ENCODE data around the gene STON2. TPM values are rescaled to one million over a fixed set of nuclear protein-coding genes. Genes with fewer than 3 reads are reported as not detected.

The STON2 gene
- total RNA-seq, 1 experiment from 2014 or later: 23.5 TPM

GRCh38 chr14:81400852-81401251 lies 728 bp upstream of the STON2 start:
- no peak for TF ChIP-seq CTCF (IDR thresholded peaks at IDR 0.05; ENCODE audit: unreplicated experiment)
- ChIA-PET CTCF (interaction anchor here (1.0 kb wide), 1 partner anchor 131 kb away, joined by 3 read pairs; no protein-coding TSS in a partner anchor), POLR2A (interaction anchor here (0.7 to 6.3 kb wide), 30 partner anchors 10 to 183 kb away, joined by 3 to 78 read pairs (median 8); partner anchors contain the start of gene GTF2A1)
- peak overlapping the region; percentile 35 for H3K4me3 Mint-ChIP-seq (ENCODE audit: unreplicated experiment)
- peaks cover 37% of the 10 kb centered on the region for H3K4me1 Mint-ChIP-seq (ENCODE audit: insufficient read depth, unreplicated experiment)
- H3K36me3 Mint-ChIP-seq (ENCODE audit: insufficient read depth, unreplicated experiment): peaks cover 7% of the 10 kb centered on the region
- intact Hi-C loops (cut with micrococcal nuclease): loop anchor here (1.0 to 2.0 kb wide), 4 partner anchors 34 to 180 kb away; no protein-coding TSS in a partner anchor
- H3K27ac Mint-ChIP-seq (ENCODE audit: low read depth, unreplicated experiment): peak overlapping the region; percentile 99
- no TSS peak for BruUV-seq (replicated peaks)
- H3K9me3 Mint-ChIP-seq (ENCODE audit: unreplicated experiment): no peaks in the 10 kb centered on the region
- no peaks in the 10 kb centered on the region for H3K27me3 Mint-ChIP-seq (ENCODE audit: insufficient read depth, unreplicated experiment)
- peak; percentile 99 for DNase-seq (ENCODE audit: unreplicated experiment)

GRCh38 chr14:81398196-81398891 lies 1.8 kb downstream of the STON2 start:
- ChIA-PET CTCF (interaction anchor here (0.7 to 1.3 kb wide), 2 partner anchors 8 to 129 kb away, joined by 3 to 4 read pairs; no protein-coding TSS in a partner anchor), POLR2A (interaction anchor here (0.7 to 6.3 kb wide), 18 partner anchors 8 to 87 kb away, joined by 3 to 78 read pairs (median 6); no protein-coding TSS in a partner anchor)
- Mint-ChIP-seq H3K27ac (ENCODE audit: low read depth, unreplicated experiment) (peak overlapping the region; percentile 99), H3K4me3 (ENCODE audit: unreplicated experiment) (peak overlapping the region; percentile 36), H3K27me3 (ENCODE audit: insufficient read depth, unreplicated experiment) (no peaks in the 10 kb centered on the region), H3K36me3 (ENCODE audit: insufficient read depth, unreplicated experiment) (peaks cover 13% of the 10 kb centered on the region), H3K9me3 (ENCODE audit: unreplicated experiment) (no peaks in the 10 kb centered on the region), H3K4me1 (ENCODE audit: insufficient read depth, unreplicated experiment) (peaks cover 41% of the 10 kb centered on the region)
- no peak for TF ChIP-seq CTCF (IDR thresholded peaks at IDR 0.05; ENCODE audit: unreplicated experiment)
- intact Hi-C loops (cut with micrococcal nuclease): no loop called here
- no TSS peak for BruUV-seq (replicated peaks)
- no peak for DNase-seq (ENCODE audit: unreplicated experiment)

GRCh38 chr14:81396113-81396512 lies 4.0 kb downstream of the STON2 start:
- DNase-seq (ENCODE audit: unreplicated experiment): peak; percentile 22
- intact Hi-C loops (cut with micrococcal nuclease): no loop called here
- Mint-ChIP-seq H3K36me3 (ENCODE audit: insufficient read depth, unreplicated experiment) (peaks cover 13% of the 10 kb centered on the region), H3K4me3 (ENCODE audit: unreplicated experiment) (no peak overlapping the region), H3K9me3 (ENCODE audit: unreplicated experiment) (no peaks in the 10 kb centered on the region), H3K27me3 (ENCODE audit: insufficient read depth, unreplicated experiment) (no peaks in the 10 kb centered on the region), H3K4me1 (ENCODE audit: insufficient read depth, unreplicated experiment) (peaks cover 24% of the 10 kb centered on the region), H3K27ac (ENCODE audit: low read depth, unreplicated experiment) (no peak overlapping the region)
- no peak for TF ChIP-seq CTCF (IDR thresholded peaks at IDR 0.05; ENCODE audit: unreplicated experiment)
- no TSS peak for BruUV-seq (replicated peaks)
- ChIA-PET POLR2A (interaction anchor here (0.8 to 1.9 kb wide), 6 partner anchors 11 to 175 kb away, joined by 3 to 6 read pairs (median 4); no protein-coding TSS in a partner anchor), CTCF (interaction anchor here (0.6 to 3.3 kb wide), 6 partner anchors 10 to 125 kb away, joined by 3 to 11 read pairs (median 3); no protein-coding TSS in a partner anchor)

DNA sequence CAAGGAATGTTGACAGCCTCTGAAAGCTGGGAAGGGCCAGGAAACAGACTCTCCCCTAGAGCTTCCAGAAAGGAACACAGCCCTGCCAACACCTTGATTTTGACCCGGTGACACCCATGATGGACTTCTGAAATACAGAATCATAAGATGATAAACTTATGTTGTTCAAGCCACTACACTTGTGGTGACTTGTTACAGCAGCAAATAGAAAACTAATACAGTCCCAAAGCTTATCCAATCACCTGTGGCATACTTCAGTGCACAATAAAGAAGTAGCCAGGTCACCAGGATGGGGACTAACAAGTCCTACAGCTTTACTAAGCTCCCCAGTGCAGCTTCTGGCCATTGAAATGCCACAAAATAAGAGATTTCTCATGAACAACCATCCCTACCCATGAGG lies 5.4 kb downstream of the STON2 start:
- no TSS peak for BruUV-seq (replicated peaks)
- no peaks in the 10 kb centered on the region for H3K9me3 Mint-ChIP-seq (ENCODE audit: unreplicated experiment)
- ChIA-PET CTCF (interaction anchor here (0.6 to 3.3 kb wide), 2 partner anchors 9 to 59 kb away, joined by 4 to 11 read pairs; no protein-coding TSS in a partner anchor), POLR2A (interaction anchor here (0.6 to 2.1 kb wide), 6 partner anchors 10 to 129 kb away, joined by 3 to 11 read pairs (median 3); no protein-coding TSS in a partner anchor)
- H3K27me3 Mint-ChIP-seq (ENCODE audit: insufficient read depth, unreplicated experiment): no peaks in the 10 kb centered on the region
- TF ChIP-seq CTCF (IDR thresholded peaks at IDR 0.05; ENCODE audit: unreplicated experiment): no peak
- no peak overlapping the region for H3K4me3 Mint-ChIP-seq (ENCODE audit: unreplicated experiment)
- H3K4me1 Mint-ChIP-seq (ENCODE audit: insufficient read depth, unreplicated experiment): peaks cover 13% of the 10 kb centered on the region
- DNase-seq (ENCODE audit: unreplicated experiment): no peak
- intact Hi-C loops (cut with micrococcal nuclease): no loop called here
- H3K27ac Mint-ChIP-seq (ENCODE audit: low read depth, unreplicated experiment): no peak overlapping the region
- H3K36me3 Mint-ChIP-seq (ENCODE audit: insufficient read depth, unreplicated experiment): peaks cover 13% of the 10 kb centered on the region
